Neural progenitor cell (in vitro differentiated cells): ENCODE results near the gene C2CD4C.

Source experiments
- EZH2phosphoT487 ChIP-seq: fragments of 200-600 bp; sonication (generic); IDR thresholded peaks from 2 replicates; pipeline ENCODE4 v1.6.1; 2017; ENCODE audit warnings: antibody characterized with exemption
- TF ChIP-seq, protein P1 (sequence below): fragments of 200-600 bp; sonication (generic); IDR thresholded peaks from 2 replicates; pipeline ENCODE4 v1.5.1; 2017; ENCODE audit warnings: antibody characterized with exemption, mild to moderate bottlenecking

DNA sequence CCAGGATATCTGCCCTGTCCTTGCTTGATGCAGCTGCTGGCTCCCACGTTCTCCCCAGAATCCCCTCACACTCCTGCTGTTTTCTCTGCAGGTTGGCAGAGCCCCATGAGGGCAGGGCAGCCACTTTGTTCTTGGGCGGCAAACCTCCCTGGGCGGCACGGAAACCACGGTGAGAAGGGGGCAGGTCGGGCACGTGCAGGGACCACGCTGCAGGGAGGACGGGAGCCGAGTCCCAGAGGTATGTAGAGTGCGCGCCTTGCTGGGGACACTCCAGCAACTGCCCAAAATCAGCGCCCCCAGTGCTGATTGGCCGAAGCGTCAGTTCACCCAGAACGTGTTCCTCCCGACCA lies 34.1 kb downstream of the C2CD4C start:
- TF ChIP-seq, protein P1, sequence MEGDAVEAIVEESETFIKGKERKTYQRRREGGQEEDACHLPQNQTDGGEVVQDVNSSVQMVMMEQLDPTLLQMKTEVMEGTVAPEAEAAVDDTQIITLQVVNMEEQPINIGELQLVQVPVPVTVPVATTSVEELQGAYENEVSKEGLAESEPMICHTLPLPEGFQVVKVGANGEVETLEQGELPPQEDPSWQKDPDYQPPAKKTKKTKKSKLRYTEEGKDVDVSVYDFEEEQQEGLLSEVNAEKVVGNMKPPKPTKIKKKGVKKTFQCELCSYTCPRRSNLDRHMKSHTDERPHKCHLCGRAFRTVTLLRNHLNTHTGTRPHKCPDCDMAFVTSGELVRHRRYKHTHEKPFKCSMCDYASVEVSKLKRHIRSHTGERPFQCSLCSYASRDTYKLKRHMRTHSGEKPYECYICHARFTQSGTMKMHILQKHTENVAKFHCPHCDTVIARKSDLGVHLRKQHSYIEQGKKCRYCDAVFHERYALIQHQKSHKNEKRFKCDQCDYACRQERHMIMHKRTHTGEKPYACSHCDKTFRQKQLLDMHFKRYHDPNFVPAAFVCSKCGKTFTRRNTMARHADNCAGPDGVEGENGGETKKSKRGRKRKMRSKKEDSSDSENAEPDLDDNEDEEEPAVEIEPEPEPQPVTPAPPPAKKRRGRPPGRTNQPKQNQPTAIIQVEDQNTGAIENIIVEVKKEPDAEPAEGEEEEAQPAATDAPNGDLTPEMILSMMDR = no peak
- no peak for TF ChIP-seq EZH2phosphoT487
